OCI-LY1 (cell line): ENCODE data around the gene SOX13.

Experiments
- H2AFZ ChIP-seq: fragments of 200-600 bp; sonication (generic), shearing (Covaris generic); 2 replicates; pipeline ENCODE4 v1.6.0; 2014; ENCODE audit warnings: antibody characterized with exemption, mild to moderate bottlenecking, low read length
- H3F3A ChIP-seq: fragments of 200-600 bp; sonication (generic), shearing (Covaris generic); 2 replicates; pipeline ENCODE4 v1.6.0; 2014; ENCODE audit warnings: mild to moderate bottlenecking, antibody characterized with exemption, low read length, moderate library complexity; ENCODE audit not compliant: insufficient read depth
- H3K27ac ChIP-seq: fragments of 200-600 bp; sonication (generic); 2 replicates; pipeline ENCODE4 v1.5.1; 2014; ENCODE audit warnings: low read length, mixed run types, mild to moderate bottlenecking, low read depth; ENCODE audit not compliant: poor library complexity, severe bottlenecking
- H3K27me3 ChIP-seq: fragments of 200-600 bp; sonication (generic); 2 replicates; pipeline ENCODE4 v1.6.0; 2014; ENCODE audit warnings: antibody characterized with exemption, mild to moderate bottlenecking, low read length, moderate library complexity; ENCODE audit not compliant: insufficient read depth
- H3K36me3 ChIP-seq: fragments of 200-600 bp; sonication (generic); 2 replicates; pipeline ENCODE4 v1.6.1; 2014; ENCODE audit warnings: mild to moderate bottlenecking, antibody characterized with exemption, low read length, moderate library complexity, mixed read lengths; ENCODE audit not compliant: insufficient read depth
- H3K4me1 ChIP-seq: fragments of 200-600 bp; sonication (generic); 2 replicates; pipeline ENCODE4 v1.5.1; 2014; ENCODE audit warnings: mild to moderate bottlenecking, low read length, moderate library complexity; ENCODE audit not compliant: insufficient read depth, severe bottlenecking
- H3K4me2 ChIP-seq: fragments of 200-600 bp; sonication (generic), shearing (Covaris generic); 2 replicates; pipeline ENCODE4 v1.6.1; 2014; ENCODE audit warnings: low read length
- H3K4me3 ChIP-seq: fragments of 200-600 bp; sonication (generic); 2 replicates; pipeline ENCODE4 v1.5.1; 2014; ENCODE audit warnings: low read length, low read depth, mild to moderate bottlenecking, mixed read lengths; ENCODE audit not compliant: poor library complexity, severe bottlenecking
- H3K79me2 ChIP-seq: fragments of 200-600 bp; shearing (Covaris generic); 2 replicates; pipeline ENCODE4 v1.6.1; 2016; ENCODE audit warnings: mixed run types, low read length, mixed read lengths; ENCODE audit not compliant: insufficient read depth
- H3K9ac ChIP-seq: fragments of 200-600 bp; sonication (generic), shearing (Covaris generic); 2 replicates; pipeline ENCODE4 v1.6.1; 2014; ENCODE audit warnings: mild to moderate bottlenecking, low read length, mixed read lengths
- H3K9me2 ChIP-seq: fragments of 200-600 bp; sonication (generic), shearing (Covaris generic); 2 replicates; pipeline ENCODE4 v1.6.1; 2014; ENCODE audit warnings: low read depth, mild to moderate bottlenecking, low read length, mixed read lengths
- H3K9me3 ChIP-seq: fragments of 200-600 bp; shearing (Covaris generic); 2 replicates; pipeline ENCODE4 v1.6.1; 2014; ENCODE audit warnings: low read length, mixed read lengths
- H4K20me1 ChIP-seq: fragments of 200-600 bp; sonication (generic), shearing (Covaris generic); 2 replicates; pipeline ENCODE4 v1.6.0; 2016; ENCODE audit warnings: mild to moderate bottlenecking, low read length; ENCODE audit not compliant: insufficient read depth
- CTCF ChIP-seq: fragments of 200-600 bp; sonication (generic), shearing (Covaris generic); IDR thresholded peaks from 2 replicates; pipeline ENCODE4 v1.5.1; 2017; ENCODE audit warnings: mild to moderate bottlenecking, antibody characterized with exemption, low read length, moderate library complexity, mixed read lengths
- EZH2 ChIP-seq: fragments of 200-600 bp; sonication (generic), shearing (Covaris generic); IDR thresholded peaks from 2 replicates; pipeline ENCODE4 v1.8.0; 2017; ENCODE audit warnings: borderline replicate concordance, mixed run types, mild to moderate bottlenecking, antibody characterized with exemption, low read length, moderate library complexity, mixed read lengths

SOX13 gene

GRCh38 chr1:204166219-204166618 lies 93.3 kb downstream of the SOX13 start, which contains the start of gene REN:
Gene REN, minus strand, starts transcription at chr1:204166337. Its CDS starts 44 bp downstream, at chr1:204166293.
- H3K9me2 ChIP-seq = no peaks in the 10 kb centered on the region
- H3K4me2 ChIP-seq = no peak within 1 kb of the TSS
- H3K4me3 ChIP-seq = no peak within 1 kb of the TSS
- H2AFZ ChIP-seq = no peak within 1 kb of the TSS
- H3K9me3 ChIP-seq = peaks cover 22% of the 10 kb centered on the region
- TF ChIP-seq CTCF (no peak), EZH2 (no peak)
- no peaks in the 10 kb centered on the region for H3K36me3 ChIP-seq
- no peaks in the 10 kb centered on the region for H3F3A ChIP-seq
- no peaks in the 10 kb centered on the region for H3K27me3 ChIP-seq
- no peaks in the 10 kb centered on the region for H3K79me2 ChIP-seq
- H4K20me1 ChIP-seq = no peaks in the 10 kb centered on the region
- no peak within 1 kb of the TSS for H3K27ac ChIP-seq
- H3K9ac ChIP-seq = no peak within 1 kb of the TSS
- H3K4me1 ChIP-seq = no peaks in the 10 kb centered on the region

GRCh38 chr1:204167730-204168129 lies 94.8 kb downstream of the SOX13 start:
- H3K9me2 ChIP-seq = no peaks in the 10 kb centered on the region
- H3K4me3 ChIP-seq = no peak overlapping the region
- no peak overlapping the region for H3K9ac ChIP-seq
- H3K79me2 ChIP-seq = no peaks in the 10 kb centered on the region
- no peak overlapping the region for H3K27ac ChIP-seq
- H3K4me2 ChIP-seq = no peak overlapping the region
- H2AFZ ChIP-seq = no peak overlapping the region
- no peaks in the 10 kb centered on the region for H3F3A ChIP-seq
- TF ChIP-seq CTCF (no peak), EZH2 (no peak)
- no peaks in the 10 kb centered on the region for H3K4me1 ChIP-seq
- no peaks in the 10 kb centered on the region for H3K27me3 ChIP-seq
- H3K36me3 ChIP-seq = no peaks in the 10 kb centered on the region
- peaks cover 22% of the 10 kb centered on the region for H3K9me3 ChIP-seq
- H4K20me1 ChIP-seq = no peaks in the 10 kb centered on the region

- H3F3A ChIP-seq = no peaks in the 10 kb centered on the region
- no peak overlapping the region for H3K4me2 ChIP-seq
- TF ChIP-seq EZH2 = no peak
- no peak overlapping the region for H2AFZ ChIP-seq
- no peak overlapping the region for H3K4me3 ChIP-seq
- no peaks in the 10 kb centered on the region for H3K36me3 ChIP-seq
- no peak overlapping the region for H3K9ac ChIP-seq
- H3K9me2 ChIP-seq = no peaks in the 10 kb centered on the region
- no peaks in the 10 kb centered on the region for H3K27me3 ChIP-seq
- H4K20me1 ChIP-seq = no peaks in the 10 kb centered on the region
- H3K9me3 ChIP-seq = peaks cover 22% of the 10 kb centered on the region
- no peaks in the 10 kb centered on the region for H3K79me2 ChIP-seq
- no peak overlapping the region for H3K27ac ChIP-seq
- no peaks in the 10 kb centered on the region for H3K4me1 ChIP-seq
These were observed 96.9 kb downstream of the SOX13 start for GRCh38 chr1:204169858-204170257.

- TF ChIP-seq EZH2 (no peak), CTCF (no peak)
- H3K36me3 ChIP-seq = no peaks in the 10 kb centered on the region
- H3K9me3 ChIP-seq = peaks cover 22% of the 10 kb centered on the region
- H3K79me2 ChIP-seq = no peaks in the 10 kb centered on the region
- no peaks in the 10 kb centered on the region for H3K4me1 ChIP-seq
- no peak overlapping the region for H3K9ac ChIP-seq
- no peaks in the 10 kb centered on the region for H3F3A ChIP-seq
- H3K4me2 ChIP-seq = no peak overlapping the region
- H4K20me1 ChIP-seq = no peaks in the 10 kb centered on the region
- no peaks in the 10 kb centered on the region for H3K9me2 ChIP-seq
- H3K4me3 ChIP-seq = no peak overlapping the region
- H2AFZ ChIP-seq = no peak overlapping the region
- H3K27ac ChIP-seq = no peak overlapping the region
- no peaks in the 10 kb centered on the region for H3K27me3 ChIP-seq
These were observed 97.7 kb downstream of the SOX13 start for GRCh38 chr1:204170494-204171155.
